Cardiac septum (tissue), 1 donor: Measurements from ENCODE around the gene SLC6A19. TPM values are rescaled to one million over a fixed set of nuclear protein-coding genes. Genes with fewer than 3 reads are reported as not detected.

Experiments used
- DNase-seq: peaks from one replicate; pipeline ENCODE4 v3.0.0-alpha.2; 2020; ENCODE audit warnings: low spot score
- intact Hi-C: fragments of 100-400 bp; cut with DNase I; formaldehyde crosslinking; loops from one replicate; pipeline ENCODE4 v1.14.0; 2022
- total RNA-seq: library from RNA; stranded (reverse); fragmentation: NEBNext Ultra II Directional; extraction: Animal tissue kit (Norgen Biotek cat#: 25700); gene quantifications from one replicate; pipeline ENCODE4 v1.2.1, GENCODE V29; 2021
- donor health status: DM: no; HTN: no; CAD: no.

SLC6A19 gene
- total RNA-seq, 1 donor from 2014 or later, result 0.05 TPM

DNA sequence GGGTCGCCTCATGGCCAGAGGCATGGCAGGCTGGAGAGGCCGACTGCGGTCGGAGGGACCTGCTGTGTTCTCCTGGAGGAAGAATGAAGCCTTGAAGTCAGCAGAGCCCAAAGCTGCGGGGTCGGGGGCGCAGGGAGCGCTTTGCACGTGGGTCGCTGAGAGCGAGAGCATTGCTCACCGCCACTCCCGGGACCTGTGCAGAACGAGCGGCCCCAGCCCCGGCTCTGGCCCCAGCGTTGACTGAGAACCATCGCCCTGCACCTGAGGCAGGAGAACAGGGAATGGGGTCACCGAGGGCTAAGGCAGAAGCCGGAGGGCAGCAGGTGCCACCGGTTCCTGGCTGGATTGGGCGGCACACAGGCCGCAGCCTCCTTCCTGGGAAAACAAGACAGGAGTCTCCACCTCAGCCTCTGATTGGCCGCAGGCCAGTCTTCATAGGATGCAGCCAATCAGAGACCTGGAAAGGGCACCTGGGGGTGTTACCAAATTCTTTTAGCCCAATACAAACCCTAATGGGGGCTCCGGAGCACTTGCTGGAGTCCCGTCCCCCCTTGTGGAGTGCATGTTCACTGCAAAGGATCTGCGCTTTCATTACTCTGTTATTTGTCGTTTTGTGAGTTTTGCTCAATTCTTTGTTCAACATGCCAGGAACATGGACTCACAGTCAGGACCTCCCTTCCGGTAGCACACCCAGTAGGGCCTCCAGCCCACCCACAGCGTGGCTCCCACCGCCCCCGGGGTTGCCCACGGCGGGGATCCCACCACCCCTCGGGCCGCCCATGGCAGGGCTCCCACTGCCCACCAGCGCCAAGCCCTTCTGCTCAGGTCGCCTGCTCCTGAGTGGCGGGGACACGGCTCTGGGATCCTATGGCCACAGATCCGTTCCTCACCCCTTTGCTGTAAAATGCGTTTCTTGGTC is 24.7 kb upstream of the SLC6A19 start:
- intact Hi-C loops, result no loop called here
- DNase-seq, result no peak

DNA sequence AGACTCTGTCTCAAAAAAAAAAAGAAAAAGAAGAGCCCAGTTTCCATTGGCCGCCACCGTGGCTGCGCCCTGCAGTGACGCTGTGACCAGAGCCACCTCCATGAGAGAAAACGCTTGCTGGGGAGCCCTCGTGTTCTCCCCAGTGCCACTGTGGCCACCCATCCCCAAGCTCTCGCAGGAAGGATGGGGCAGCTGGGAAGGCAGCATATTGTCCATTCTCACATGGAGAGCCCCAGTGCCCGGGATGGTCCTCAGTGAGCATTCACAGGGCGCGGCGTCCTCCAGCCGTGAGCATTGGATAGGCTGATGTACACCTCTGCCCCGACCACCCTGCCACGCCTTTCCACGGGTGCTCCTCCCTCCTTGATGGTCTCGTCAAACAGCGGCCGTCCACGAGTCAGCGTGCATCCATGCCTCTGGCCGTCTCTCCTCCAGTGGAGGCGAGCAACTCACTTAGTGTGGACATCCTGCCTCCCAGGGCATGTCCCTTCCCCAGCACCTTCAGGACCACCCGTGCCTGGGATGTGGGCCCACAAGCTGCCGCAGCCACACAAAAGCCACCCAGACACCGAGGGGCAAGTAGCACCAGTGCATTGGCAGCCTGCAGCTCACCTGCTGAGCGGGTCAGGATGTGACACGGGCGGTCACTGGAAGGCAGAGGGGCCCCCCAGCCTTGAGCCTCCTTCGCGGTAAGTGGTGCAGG is 23.4 kb upstream of the SLC6A19 start:
- intact Hi-C loops, result no loop called here
- no peak for DNase-seq

DNA sequence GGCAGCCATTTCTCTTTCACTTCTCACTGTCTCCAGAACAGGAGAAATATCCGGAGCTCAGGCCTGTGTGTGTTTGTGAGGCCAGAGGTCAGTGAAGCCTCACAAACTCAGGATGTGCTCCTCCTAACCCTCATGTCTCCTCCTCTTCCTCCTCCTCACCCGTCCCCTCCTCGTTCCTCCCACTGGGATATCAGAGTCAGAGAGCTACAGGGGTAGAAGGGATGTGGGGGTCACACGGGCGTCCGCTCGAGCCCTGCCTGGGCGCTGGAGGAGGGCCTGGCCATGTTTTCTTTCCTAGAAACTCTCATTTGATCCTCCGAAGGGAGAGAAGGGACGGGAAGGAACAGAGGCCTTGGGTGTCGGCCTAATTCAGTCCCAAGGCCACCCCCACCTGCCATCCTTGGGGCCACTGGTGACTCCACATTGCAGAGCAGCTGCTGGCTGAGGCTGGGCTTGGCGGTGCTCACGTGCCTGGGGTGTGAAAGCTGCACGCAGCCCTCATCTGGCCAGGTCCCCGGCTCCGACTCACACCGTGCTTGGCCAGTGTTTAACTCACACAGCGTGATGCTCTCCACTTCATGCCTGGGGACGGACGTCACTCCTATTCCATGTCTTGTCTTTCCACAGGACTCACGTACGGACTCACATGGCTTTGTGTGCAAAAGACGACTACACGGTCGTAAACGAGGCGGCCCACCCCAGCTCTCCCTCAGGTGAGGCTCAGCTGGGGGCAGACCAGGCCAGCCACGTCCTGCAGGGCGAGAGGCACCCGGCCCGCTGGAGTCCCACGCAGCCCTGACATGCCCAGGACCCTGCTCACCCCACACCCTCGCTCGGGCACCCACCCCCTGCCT is 22.6 kb upstream of the SLC6A19 start:
- intact Hi-C loops, result no loop called here
- DNase-seq, result no peak

DNA sequence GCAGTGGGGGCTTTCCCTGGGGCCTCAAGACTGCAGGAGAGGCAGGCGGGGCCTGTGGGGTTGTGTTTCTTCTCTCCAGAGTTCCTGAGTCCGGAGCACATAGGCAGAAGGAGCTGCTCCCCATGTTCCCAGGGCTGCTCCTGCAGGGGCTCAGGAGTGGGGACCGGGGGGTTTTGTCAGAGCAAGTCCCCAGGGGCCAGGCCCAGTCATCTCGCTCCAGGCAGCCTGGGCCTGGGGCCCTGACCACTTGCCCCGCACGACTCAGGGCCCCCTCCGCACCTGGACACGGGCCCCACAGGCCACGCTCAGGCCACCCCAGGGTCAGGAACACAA is 22.0 kb upstream of the SLC6A19 start:
- intact Hi-C loops, result no loop called here
- DNase-seq, result no peak

DNA sequence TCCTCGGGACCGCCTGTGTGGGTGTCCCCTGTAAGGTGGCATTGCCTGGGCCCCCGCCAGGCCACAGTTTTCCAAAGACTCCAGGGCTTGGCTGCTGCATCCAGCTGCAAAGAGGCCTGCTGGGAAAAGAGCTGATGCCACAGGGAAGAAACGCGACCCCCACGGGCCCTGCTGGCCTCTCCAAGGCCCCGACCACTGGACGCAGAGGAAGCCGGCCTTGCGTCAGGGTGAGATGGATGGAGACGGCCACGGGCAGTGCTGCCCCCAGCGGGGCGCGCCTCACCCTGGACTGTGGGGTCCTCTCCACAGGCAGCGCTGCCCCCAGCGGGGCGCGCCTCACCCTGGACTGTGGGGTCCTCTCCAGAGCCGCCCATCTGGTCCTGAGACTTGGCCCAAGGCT is 21.3 kb upstream of the SLC6A19 start:
- DNase-seq, result no peak
- intact Hi-C loops, result no loop called here

DNA sequence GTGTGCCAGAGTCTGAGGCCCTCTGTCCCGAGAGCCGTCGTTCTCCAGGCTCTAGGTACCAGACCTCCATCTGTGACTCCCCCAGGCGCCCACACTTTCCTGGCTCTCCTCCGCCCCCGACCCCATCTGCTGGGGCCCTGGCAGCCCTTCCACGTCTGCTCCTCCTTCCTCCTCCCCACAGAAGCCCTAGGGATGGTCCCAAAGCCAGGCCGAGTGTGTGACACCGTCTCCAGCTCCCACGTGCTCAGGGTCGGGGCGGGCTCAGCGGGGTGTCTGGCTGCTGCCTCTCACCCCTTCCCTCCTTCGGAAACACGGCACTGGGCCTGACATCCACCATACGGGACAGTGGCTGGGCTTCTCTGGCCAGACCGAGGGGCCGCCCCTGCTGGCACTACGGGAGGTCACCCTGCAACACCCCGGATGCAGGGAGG is 20.5 kb upstream of the SLC6A19 start:
- DNase-seq, result no peak
- intact Hi-C loops, result no loop called here

DNA sequence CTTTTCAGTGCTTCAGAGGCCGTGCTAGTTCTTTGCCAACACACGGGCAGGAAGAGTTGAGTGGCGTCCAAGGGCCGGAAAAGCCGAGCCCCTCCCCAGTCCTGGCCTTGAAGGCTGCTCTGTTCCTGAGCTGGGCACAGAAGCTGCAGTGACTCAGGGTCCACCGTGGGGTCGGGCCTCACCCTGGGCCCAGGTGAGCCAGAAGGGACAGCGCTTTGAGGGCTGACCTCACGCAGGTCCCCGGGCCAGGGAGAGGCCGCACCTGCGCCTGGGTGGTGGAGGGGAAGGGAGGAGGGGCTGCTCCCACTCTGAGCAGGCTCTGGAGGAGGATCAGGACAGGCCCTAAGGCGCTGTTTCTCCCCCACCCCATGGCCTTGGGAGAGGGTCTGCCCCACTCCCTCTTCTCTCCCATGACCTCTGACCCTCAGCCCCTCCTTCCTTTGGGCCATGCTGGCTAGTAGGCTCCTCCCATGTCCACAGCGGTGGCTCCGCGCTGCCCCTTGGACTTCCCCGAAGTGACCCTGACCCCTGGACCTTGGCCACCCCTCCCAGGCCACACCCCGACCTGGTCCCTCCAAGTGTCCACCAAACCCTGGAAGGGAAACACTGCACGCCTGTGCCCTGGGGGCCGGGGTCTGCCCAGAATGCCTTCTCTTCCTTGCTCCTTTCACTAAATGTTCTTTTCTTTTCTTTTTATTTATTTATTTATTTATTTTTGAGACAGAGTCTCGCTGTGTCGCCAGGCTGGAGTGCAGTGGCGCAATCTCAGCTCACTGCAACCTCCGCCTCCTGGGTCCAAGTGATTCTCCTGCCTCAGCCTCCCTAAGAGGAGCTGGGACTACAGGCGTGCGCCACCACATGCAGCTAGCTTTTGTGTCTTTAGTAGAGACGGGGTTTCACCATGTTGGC is 19.7 kb upstream of the SLC6A19 start:
- intact Hi-C loops, result no loop called here
- DNase-seq, result no peak

DNA sequence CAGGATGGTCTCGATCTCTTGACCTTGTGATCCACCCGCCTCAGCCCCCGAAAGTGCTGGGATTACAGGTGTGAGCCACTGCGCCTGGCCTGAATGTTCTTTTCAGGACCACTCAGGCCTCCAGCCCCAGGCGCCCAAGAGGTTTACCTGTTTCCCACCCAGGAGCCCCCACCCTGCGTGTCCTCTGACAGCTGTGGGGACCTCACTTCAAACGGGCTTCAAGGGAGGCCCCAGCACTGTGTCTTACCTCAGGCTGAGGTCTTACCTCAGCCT is 19.1 kb upstream of the SLC6A19 start:
- no peak for DNase-seq
- intact Hi-C loops, result no loop called here

DNA sequence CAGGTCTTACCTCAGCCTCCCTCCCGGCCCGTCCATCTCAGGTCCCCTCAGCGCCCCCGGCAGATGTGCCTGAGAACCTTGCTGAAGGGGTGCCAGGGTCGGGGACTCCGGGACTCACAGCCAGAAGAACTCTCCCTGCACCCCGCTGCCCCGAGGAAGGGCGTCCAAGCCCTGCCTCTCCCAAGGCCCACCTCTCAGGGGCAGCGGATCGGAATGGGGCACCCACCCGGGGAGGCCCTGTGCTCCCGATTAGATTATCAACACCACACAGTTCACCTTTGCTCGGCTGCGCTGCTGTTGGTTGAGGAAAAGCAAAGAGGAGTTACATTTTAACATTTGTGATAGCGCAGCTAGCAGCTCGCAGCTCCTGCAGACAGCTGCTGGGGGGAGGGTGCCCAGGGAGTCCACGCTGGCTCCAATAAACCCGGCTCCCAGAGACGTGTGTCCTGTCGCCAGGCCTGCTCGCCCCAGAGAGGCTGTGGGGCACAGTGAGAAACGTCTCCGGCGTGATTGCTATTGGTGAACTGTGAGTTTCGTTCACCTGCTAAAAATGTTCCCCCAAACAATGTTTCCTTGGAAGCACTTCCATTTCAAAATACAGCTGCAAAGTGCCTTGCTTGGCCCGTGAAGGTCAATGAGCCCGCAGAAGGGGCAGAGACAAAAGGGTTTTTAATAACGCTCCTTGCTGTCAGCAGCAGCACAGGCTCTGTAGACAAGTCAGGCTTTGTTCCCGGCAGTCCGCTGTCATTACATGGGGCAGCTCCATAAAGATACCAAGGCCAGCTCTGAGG is 18.6 kb upstream of the SLC6A19 start:
- DNase-seq, result no peak
- intact Hi-C loops, result no loop called here

DNA sequence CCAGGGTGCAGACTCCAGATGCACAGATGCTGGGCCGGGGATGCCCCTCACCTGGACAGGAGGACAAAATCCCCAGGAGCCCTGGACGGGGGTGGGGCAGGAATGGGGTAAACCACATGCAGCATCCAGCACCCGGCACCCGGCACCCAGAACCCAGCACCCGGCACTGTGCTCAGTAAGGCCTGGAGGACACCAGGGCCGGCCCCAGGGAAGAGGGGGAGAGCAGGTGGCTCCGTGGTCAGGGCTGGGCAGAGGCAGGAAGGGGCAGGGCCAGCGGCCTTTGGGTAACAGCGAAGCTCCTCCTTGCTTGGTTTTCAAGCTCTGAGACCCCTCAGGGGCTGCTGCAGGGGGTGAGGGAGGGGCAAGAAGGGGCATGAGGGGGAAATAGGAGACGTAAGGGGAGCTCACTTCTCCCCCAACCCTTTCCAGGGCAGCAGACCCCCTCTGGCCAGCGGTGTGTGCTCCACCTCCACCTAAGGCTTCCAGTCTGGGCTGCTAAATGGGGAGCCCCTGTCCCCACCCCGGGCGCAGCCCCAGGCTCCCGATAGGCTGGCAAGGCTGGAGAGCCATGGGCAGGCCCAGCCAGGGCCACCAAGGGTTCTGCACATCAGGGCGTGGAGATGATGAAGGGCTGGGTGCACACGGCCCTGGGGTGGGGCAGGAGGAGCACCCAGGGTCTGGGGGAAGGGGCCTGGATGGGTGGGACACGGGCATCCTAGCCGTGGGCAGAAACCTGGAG is 17.8 kb upstream of the SLC6A19 start:
- DNase-seq, result no peak
- intact Hi-C loops, result no loop called here

DNA sequence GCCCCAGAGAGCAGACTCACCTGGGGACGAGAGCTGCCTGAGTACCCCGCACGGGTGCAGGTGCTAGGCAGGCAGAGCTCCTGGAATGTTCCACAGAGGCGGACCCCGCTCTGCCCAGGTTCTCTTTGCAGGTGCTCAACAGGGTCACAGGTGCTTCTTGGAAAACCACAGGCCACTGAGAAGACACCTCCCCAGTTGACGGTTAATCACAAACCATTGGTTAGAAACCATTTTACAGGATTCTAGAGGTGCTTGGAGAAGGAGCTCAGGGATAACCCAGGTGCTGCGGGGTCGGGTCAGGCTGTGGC is 17.3 kb upstream of the SLC6A19 start:
- DNase-seq, result no peak
- intact Hi-C loops, result no loop called here

DNA sequence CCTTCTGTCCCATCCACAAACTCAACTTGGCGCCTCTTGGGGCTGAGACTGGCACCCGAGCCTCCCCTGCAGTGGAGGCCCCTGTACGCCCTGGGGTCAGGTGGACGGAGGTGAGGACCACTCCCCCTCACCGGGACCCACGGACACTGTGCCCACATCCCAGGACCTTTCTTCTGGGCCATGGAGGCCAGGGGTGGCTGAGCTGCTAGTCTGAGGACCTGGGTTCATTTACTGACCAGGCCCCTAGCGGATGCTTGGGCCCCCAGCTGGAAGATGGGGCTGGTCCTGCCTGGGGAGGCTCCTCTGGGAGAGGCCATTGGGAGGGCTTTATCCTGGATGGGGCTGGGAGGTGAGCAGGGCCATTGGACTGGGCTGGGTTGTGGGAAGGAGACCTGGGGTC is 16.9 kb upstream of the SLC6A19 start:
- intact Hi-C loops, result no loop called here
- no peak for DNase-seq

DNA sequence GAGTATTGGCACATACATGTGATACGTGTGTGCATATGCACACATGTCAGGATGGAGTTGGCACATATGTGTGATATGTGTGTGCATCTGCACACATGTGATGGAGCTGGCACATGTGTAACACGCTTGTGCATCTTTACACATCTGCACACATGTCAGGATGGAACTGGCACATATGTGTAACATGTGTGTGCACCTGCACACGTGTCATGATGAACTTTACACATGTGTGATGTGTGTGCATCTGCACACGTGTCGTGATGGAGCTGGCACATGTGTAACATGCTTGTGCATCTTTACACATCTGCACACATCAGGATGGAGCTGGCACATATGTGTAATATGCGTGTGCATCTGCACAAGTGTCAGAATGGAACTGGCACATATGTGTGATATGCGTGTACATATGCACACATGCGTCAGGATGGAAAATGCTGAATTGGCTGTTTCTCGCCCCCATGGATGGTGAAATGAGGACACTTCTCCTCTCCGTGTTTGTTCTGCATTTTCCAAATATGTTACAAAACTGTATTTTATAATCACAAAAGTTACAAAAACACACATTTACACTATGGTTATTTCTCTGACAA is 16.3 kb upstream of the SLC6A19 start:
- DNase-seq, result no peak
- intact Hi-C loops, result no loop called here

DNA sequence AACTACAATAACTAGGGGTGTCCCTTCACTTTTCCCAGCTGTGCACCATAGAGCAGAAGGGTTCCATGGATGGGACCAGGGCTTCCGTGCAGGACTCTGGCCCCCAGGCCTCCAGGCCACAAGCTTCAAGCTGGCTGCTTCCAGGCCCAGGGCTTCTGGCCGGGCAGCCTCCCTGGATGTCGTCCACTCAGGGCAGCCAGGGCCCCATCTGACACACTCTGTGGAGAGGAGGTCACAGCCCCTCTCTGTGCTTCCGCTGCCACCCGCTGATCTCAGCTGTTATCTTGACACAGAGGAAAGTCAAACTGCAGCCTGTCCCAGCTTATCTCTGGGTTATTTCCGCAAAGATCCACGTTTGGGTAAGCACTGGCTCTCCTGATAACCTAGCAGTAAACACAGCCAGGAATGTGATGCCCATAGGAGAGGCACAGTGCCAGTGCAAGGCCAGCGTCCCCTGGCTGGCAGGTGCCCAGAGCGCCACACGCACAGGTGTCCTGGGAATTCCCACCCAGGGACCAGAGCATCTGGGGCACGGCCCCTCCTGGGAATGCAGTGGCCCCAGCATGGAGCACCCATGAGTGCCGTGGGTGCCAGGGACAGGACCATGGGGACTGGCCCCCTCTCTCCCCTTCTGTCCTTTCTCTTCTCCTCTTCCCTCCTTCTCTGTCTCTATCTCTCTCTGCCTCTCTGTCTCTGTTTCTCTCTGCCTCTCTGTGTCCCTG is 15.6 kb upstream of the SLC6A19 start:
- no peak for DNase-seq

DNA sequence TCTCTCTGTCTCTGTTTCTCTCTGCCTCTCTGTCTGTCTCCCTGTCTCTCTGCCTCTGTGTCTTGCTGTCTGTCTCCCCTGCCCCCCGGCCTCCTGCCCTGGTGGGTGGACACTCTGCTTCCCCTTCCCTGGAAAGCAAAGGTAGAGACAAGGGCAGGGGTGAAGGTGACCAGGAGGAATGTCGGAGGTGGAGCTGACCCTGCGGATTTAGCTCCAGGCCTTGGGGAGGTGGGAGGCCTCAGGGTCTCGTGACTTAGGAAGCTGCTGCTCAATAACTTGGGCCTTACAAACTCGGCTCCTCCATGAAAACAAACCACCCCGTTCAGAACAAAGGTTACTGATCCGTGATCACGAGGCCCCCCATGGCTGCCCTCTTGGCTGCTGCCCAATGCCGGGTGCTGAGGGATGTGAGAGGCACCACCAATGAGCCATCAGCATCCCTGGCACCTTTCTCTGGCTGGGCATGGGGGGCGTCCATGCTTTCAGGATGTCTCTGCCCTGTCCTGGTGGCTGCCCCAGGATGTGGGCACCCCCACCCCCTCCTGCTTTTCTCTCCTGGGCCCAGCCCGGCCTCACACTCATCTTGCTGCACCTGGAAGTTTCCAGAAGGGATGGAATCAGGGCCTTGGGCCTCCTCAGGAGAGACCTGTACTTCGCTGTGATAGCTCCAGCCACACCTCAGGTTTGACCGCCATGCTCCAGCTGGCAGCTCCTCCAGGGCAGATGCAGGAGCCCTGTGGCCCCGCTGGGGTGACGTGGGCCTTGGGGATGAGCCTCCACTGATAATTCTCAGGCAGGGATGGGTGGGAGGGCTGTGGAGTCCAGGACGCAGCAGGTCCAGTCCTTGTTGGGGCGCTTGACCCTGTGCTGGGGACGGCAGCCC is 14.8 kb upstream of the SLC6A19 start:
- no peak for DNase-seq
- intact Hi-C loops, result no loop called here

More for the DNA sequence above, 15.6 kb upstream of the SLC6A19 start:
- intact Hi-C loops, result no loop called here

DNA sequence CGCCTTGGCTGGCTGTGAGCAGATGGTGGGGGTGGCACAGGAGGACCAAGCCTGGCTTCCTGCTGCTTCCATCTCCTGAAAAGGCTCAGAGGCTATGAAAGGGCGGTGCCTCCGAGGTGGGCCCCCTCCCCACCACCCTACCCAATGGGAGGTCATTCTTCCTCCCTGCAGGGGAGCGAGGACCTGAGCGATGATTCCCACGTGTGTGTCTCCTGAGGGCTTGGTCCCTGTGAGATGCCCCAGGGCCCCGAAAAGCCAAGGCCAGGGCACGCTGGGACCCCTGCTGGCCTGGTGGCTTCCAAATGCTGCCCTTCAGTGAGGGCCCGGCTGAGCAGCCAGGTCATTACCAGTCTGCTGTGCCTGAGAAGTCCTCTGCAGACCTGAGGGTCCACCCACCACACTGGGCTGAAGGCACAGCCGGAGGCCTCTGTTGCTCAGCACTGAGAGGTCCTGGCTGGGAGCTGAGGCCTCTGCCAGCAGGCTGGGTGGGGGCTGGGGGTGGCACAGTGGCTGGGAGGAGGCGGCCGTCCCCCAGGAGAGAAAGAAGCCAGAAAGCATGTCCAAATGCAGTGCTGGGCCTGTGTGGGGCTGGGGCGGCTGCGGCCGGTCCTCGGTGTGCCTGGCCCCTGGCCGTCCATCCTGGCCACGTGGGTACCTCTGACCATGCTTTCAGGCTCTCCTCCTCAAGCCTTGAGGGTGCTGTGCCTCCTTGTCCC is 14.0 kb upstream of the SLC6A19 start:
- DNase-seq, result no peak
- intact Hi-C loops, result no loop called here
